Inflammatory macrophage treated with lipopolysaccharide for 4 hours (primary cell): ENCODE results near the gene CA10.

Source experiments
- DNase-seq: peaks from one replicate; pipeline ENCODE4 v3.0.0-alpha.2; 2020

CA10 gene

GRCh38 chr17:51630101-51630671 is 528.3 kb downstream of the CA10 start:
- DNase-seq, result no peak

- no peak for DNase-seq
Observed at GRCh38 chr17:51629232-51629631, 529.3 kb downstream of the CA10 start.

DNA sequence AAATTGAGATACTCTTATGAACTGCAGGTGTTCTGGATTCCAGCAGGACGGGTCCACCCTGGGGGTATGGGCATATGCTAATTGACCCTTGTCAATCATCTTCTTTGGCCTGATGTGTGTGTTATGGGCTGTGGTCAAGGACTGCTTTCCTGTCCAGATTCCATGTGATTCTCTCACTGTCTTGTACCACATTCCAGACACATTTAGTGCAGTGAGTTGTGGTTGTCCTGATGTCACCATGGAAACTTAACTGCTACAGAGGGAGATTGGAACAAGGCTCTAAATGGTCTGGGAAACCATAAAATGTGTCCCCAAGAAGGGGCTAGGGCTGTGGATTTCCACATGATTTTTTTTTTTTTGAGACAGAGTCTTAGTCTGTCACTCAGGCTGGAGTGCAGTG is 530.7 kb downstream of the CA10 start:
- DNase-seq, result no peak

- no peak for DNase-seq
Observed at GRCh38 chr17:51618476-51618875, 540.0 kb downstream of the CA10 start.

DNA sequence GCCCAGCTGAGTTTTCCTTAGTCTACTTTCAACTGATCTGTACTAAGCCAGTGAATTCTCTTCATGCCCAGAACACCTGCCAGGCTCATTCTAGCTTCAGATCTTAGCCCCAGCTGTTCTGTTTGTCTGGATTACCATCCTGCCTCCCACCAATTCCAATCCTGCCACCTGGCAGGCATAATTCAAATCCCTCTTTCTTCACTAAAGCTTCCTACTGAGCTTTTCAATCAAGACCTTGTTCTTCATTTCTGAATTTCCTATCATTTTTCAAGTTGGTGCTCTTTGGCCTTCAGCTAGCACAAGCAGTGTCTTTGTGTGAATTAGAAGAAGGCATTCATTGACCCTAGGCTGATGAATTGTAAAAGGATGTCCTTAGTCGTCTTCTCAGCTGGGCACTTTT is 540.5 kb downstream of the CA10 start:
- no peak for DNase-seq

DNA sequence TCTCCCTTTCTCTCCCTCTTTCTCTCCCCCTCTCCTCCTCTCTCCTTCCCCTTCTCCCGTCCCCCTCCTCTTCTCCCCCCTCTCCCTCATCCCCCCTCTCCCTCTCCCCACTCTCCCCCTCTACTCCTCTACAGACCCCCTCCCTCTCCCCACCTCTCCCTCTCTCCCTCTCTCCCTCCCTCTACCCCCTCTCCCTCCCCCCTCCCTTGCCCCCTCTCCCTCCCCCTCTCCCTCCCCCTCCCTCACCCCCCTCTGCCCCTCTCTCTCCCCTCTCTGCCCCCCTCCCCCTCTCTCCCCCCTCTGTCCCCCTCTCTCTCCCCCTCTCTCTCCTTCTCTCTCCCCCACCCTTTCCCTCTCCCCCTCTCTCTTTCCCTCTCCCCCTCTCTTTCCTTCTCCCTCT is 545.3 kb downstream of the CA10 start:
- DNase-seq, result no peak

DNA sequence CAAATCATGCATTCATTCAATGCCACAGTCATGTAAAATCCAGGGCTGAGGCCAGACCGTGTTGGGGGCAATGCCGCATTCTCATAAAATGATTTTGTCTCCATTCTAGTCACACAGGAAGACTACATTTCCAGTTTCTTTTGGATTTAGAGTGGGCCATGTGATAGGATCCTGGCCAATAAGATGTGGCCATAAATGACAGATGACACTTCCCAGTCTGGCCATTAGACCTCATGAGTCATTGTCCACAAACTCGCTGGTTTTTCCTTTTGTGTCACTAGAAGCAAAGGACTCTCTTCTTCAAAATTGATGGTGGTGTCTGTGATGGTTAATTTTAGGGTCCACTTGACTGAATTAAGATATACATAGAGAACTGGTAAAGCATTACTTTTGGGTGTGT is 545.8 kb downstream of the CA10 start:
- DNase-seq, result no peak

- no peak for DNase-seq
Observed at GRCh38 chr17:51611585-51611984, 546.9 kb downstream of the CA10 start.

GRCh38 chr17:51610834-51611233 is 547.7 kb downstream of the CA10 start:
- no peak for DNase-seq

DNA sequence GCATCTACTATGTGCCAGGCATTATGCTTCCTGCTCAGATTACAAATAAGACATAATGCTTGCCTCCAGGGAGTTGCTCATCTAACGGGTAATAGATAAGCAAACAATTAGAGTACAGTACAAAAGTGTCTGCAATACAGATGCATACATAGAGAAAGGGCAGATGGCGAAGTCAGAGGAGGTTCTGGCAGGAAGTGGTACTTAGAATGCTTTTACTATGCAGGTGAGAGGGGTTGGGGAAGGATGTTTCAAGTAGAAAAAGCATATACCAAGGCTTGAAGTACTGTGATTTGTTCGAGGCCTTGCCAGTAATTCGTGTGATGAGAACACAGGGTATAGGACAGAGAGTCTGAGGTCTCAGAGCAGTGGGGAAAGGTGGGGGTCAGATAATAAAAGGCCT is 548.4 kb downstream of the CA10 start:
- DNase-seq, result no peak

- DNase-seq, result no peak
Observed at GRCh38 chr17:51608251-51608933, 550.1 kb downstream of the CA10 start.

- DNase-seq, result no peak
Observed at GRCh38 chr17:51607512-51607911, 551.0 kb downstream of the CA10 start.

DNA sequence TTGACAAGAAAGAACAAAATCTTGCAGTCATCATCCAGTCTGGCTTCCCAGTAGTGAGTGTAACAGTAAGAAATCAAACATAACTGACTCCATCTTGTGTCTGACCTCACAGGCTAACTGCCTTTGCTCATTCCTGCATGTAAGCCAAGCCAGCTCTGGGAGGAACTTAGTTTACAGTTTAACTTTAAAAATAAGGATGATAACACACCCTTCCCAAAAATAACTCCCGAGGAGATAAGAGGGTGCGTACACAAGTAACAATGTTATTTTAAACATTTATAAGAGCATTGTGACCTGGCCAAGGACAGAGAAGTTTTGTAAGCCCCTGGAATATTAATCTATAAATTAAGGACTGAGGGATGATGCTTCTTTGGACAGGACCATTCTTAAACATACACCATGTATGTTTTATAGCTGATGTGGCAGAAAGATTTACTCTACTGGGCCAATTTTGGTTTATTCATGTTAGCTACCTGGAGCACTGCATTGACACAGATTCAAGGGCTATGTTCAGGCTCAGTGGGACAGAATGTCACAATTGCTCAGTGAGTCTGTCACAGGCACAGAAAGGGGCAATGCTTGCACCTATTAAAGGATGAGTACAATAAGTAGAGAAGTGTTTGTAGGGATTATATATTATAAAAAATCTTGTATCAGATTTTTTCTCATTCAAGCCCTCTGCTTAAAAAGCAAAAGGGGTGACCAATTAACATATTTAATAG is 554.1 kb downstream of the CA10 start:
- no peak for DNase-seq

GRCh38 chr17:51601622-51602261 is 556.8 kb downstream of the CA10 start:
- no peak for DNase-seq

DNA sequence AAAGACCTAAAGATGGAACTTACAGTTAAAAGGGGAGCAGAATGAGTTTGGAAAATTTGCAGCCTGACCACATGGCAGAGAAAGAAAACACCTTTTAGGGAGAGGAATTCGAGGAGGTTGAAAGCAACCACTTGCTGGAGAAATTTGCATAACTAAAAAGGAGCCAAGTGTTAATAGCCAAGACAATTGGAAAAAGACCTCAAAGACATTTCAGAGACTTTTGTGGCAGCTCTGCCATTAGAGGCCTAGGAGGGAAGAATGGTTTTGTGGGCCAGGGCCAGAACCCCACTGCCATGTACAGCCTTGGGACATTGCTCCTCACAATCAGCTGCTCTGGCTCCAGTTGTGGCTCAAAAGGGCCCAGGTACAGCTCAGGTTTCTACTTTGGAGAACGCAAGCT is 559.7 kb downstream of the CA10 start:
- no peak for DNase-seq

- DNase-seq, result no peak
Observed at GRCh38 chr17:51597345-51597744, 561.2 kb downstream of the CA10 start.

- no peak for DNase-seq
Observed at GRCh38 chr17:51595826-51596398, 562.6 kb downstream of the CA10 start.

- no peak for DNase-seq
Observed at GRCh38 chr17:51590071-51590656, 568.4 kb downstream of the CA10 start.

DNA sequence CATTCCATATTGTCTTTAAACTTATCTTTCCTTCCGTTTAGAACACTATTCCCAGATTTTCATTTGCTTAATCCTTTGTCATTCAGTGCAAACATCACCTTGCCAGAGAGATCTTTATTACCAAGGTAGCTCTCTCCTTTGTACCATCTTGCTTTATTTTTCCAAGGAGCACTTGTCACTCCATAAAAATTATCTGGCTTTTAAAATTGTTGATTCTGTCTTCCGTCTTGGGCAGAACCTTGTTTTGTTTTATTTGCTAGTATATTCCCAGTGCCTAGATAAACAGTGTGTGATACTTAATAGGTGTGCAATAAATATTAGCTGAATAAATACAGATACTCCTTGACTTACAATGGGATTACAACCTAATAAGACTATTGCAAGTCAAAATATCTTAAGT is 570.5 kb downstream of the CA10 start:
- DNase-seq, result no peak

DNA sequence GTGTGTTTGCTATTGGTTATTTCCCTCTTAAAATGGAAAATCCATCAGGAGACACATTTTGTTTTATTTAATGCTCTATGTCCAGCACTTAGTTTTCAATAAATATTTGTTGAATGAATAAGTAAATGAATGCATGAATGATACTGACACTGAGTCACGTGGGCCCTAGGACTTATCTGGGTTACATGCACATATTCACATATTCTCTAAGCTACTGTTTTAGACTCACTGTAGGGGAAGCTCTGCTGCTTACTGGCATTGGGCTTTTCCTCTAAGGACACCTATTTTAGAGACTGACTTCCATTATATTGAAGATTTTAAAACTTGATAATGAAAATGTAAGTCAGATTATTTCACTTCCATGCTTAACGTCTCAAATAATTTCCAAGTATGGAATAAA is 571.0 kb downstream of the CA10 start:
- no peak for DNase-seq

DNA sequence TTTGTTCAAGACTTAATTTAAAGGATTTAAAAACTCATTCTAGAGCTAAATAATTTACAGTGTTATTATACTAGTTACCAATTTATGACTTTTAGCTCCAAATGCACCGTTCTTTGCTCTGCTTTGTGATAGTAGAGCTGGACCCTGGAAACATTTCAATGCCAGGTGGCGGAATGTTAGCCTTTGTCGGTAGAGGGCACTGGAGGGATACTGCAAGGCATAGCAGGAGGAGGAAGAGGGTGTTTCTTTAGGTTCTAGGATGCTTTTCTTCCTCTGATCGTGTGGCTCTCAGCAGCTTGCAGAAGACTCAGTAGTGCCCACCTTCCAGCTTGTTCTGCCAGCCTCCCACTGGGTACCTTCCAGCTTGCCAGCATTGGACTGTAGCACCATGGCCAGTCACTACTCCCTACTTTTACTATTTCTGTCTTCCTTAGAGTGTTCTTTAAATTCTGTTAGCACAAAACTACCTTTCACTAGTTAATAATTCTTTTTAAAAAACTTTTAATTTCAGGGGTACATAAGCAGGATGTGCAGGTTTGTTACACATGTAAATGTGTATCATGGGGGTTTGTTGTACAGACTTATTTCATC is 572.9 kb downstream of the CA10 start:
- DNase-seq, result no peak

GRCh38 chr17:51580869-51581268 is 577.6 kb downstream of the CA10 start:
- peak; percentile 28 for DNase-seq
